GM21723 (cell line): ENCODE results near the gene SMPDL3A.

ENCODE experiments used
- ATAC-seq: cut with Tn5 transposase; IDR thresholded peaks from one replicate; pipeline ENCODE4 v1.9.1; 2021; ENCODE audit warnings: mild to moderate bottlenecking, moderate library complexity; ENCODE audit not compliant: unreplicated experiment

Gene SMPDL3A

GRCh38 chr6:122845916-122846612, 57.0 kb downstream of the SMPDL3A start:
- ATAC-seq, result no peak

DNA sequence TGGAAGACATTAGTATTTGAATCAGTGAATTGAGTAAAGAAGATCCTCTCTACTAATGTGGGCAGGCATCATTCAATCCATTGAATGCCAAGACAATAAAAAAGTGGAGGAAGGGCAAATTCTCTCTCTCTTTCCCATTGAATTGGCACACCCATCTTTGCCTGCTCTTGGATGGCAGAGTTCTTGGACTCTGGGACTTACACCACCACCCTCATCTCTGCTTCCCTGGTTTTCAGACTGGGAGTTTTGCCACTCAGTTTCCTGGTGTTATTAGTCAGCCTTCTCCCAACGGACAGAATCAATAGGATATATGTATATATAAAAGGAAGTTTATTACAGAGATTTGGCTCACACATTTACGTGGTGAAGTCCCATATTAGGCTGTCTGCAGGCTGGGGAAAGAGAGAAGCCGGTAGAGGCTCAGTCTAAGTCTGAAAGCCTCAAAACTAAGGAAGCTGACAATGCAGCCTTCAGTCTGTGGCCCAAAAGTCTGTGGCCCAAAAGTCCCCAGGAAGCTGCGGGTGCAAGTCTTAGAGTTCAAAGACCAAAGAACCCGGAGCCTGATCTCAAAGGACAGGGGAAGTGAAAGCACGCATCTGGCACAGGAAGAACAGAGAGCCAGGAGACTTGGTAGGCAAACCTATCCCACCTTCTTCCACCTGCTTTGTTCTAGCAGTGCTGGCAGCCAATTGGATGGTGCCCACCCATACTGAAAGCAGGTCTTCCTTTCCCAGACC, 64.4 kb downstream of the SMPDL3A start:
- peak; percentile 86 for ATAC-seq
